Lung (tissue), 12 donors: ENCODE data around the gene MFAP4. TPM values are rescaled to one million over a fixed set of nuclear protein-coding genes. Genes with fewer than 3 reads are reported as not detected.

Experiments
- ATAC-seq: fragments of 200-7000 bp; cut with Tn5 transposase; one replicate; pipeline ENCODE4 v1.9.1; 2020; ENCODE audit warnings: moderate number of reproducible peaks; ENCODE audit not compliant: insufficient read depth, low FRiP score
- DNase-seq, 3 donors: peaks; one replicate each; pipeline ENCODE4 v3.0.0-alpha.2; 2013 to 2017
- H3K27ac ChIP-seq, 2 donors: one replicate each; pipeline ENCODE4 v1.5.1; 2013; ENCODE audit warnings: mild to moderate bottlenecking in 2 of 2, moderate library complexity in 2 of 2, control low read depth in 1 of 2, inconsistent platforms in 1 of 2, low read depth in 1 of 2, low read length in 1 of 2
- H3K27me3 ChIP-seq, 3 donors: one replicate each; pipeline ENCODE4 v1.5.1; 2013; ENCODE audit warnings: low read length in 2 of 3; ENCODE audit not compliant: control insufficient read depth in 3 of 3, insufficient read depth in 3 of 3
- H3K36me3 ChIP-seq, 4 donors: one replicate each; pipeline ENCODE4 v1.5.1; 2013; ENCODE audit warnings: low read length in 4 of 4, mild to moderate bottlenecking in 1 of 4, moderate library complexity in 1 of 4; ENCODE audit not compliant: control insufficient read depth in 4 of 4, insufficient read depth in 4 of 4
- H3K4me1 ChIP-seq, 5 donors: one replicate each; pipeline ENCODE4 v1.5.1; 2013; ENCODE audit warnings: low read length in 5 of 5, mild to moderate bottlenecking in 2 of 5, moderate library complexity in 1 of 5; ENCODE audit not compliant: control insufficient read depth in 5 of 5, insufficient read depth in 5 of 5
- H3K4me3 ChIP-seq: one replicate; pipeline ENCODE4 v1.5.1; 2013; ENCODE audit warnings: mild to moderate bottlenecking, control low read depth, moderate library complexity
- H3K9ac ChIP-seq, 2 donors: one replicate each; pipeline ENCODE4 v1.5.1; 2013; ENCODE audit warnings: low read length in 2 of 2, control low read depth in 1 of 2; ENCODE audit not compliant: insufficient read depth in 1 of 2
- H3K9me3 ChIP-seq, 4 donors: one replicate each; pipeline ENCODE4 v1.5.1; 2013; ENCODE audit warnings: low read length in 3 of 4, mild to moderate bottlenecking in 1 of 4, moderate library complexity in 1 of 4; ENCODE audit not compliant: control insufficient read depth in 4 of 4, insufficient read depth in 3 of 4
- CTCF ChIP-seq: IDR thresholded peaks from 2 replicates; pipeline ENCODE4 v1.5.1; 2012; ENCODE audit warnings: mild to moderate bottlenecking; ENCODE audit errors: control extremely low read depth, extremely low read depth
- WGBS, 2 donors: extraction: QIAGEN DNeasy Blood & Tissue Kit; methylation state at CpG; one replicate each; pipeline ENCODE4 v1.1.7; 2013; 5-methylcytosine and 5-hydroxymethylcytosine counted together
- polyA plus RNA-seq, 2 donors: library from polyadenylated mRNA; stranded (reverse); fragments of 200-250 nt; gene quantifications; one replicate each; pipeline ENCODE4 v1.2.1, GENCODE V29; 2013
- total RNA-seq, 2 donors: library from RNA; depleted of rRNA in 1 of 2; stranded (reverse); fragments of >200 nt in 1 of 2; gene quantifications; one replicate each; pipeline ENCODE4 v1.2.1, GENCODE V29; 2014 to 2021
- donor health status: control.
- donor health status: control.
- donor health status: Bipolar disorder and iron deficiency.
- donor health status: healthy.
- donor health status: DM: yes; HTN: yes; CAD: no.

Gene MFAP4
- total and polyA plus RNA-seq, 4 donors = 45.7 to 156 (median 92.2) TPM

- Histone ChIP-seq H3K4me3 (peak overlapping the region; percentile 24), H3K9me3 (no peaks in the 10 kb centered on the region), H3K27ac (peak overlapping the region; percentile 70 to 74), H3K4me1 (peaks cover 0 to 30% (median 10%) of the 10 kb centered on the region in 5 donors), H3K27me3 (no peaks in the 10 kb centered on the region), H3K36me3 (peaks cover 0 to 3% (median 0%) of the 10 kb centered on the region in 4 donors), H3K9ac (peak overlapping the region; percentile 14 to 59)
- 21 to 25% methylated on average over 16 of the region's 16 CpGs for WGBS, 2 donors
- no peak for TF ChIP-seq CTCF
- DNase-seq (no peak), ATAC-seq (no peak)
Measured at GRCh38 chr17:19361944-19362276, 25.1 kb downstream of the MFAP4 start.

- WGBS, 2 donors = 85 to 91% methylated on average over 6 of the region's 6 CpGs
- H3K9ac ChIP-seq = peak overlapping the region in 1 of 2 donors; percentile 14
- no peaks in the 10 kb centered on the region for H3K9me3 ChIP-seq
- H3K4me3 ChIP-seq = no peak overlapping the region
- peaks cover 0 to 3% (median 0%) of the 10 kb centered on the region in 4 donors for H3K36me3 ChIP-seq
- no peaks in the 10 kb centered on the region for H3K27me3 ChIP-seq
- DNase-seq (no peak), ATAC-seq (no peak)
- no peak for TF ChIP-seq CTCF
- H3K27ac ChIP-seq = no peak overlapping the region
- H3K4me1 ChIP-seq = peaks cover 0 to 30% (median 10%) of the 10 kb centered on the region in 5 donors
Measured at GRCh38 chr17:19361326-19361725, 25.7 kb downstream of the MFAP4 start.

- no peak overlapping the region for H3K9ac ChIP-seq
- H3K27ac ChIP-seq = peak overlapping the region in 1 of 2 donors; percentile 12
- H3K9me3 ChIP-seq = no peaks in the 10 kb centered on the region
- H3K4me3 ChIP-seq = no peak overlapping the region
- no peaks in the 10 kb centered on the region for H3K27me3 ChIP-seq
- peaks cover 0 to 30% (median 10%) of the 10 kb centered on the region in 5 donors for H3K4me1 ChIP-seq
- ATAC-seq = no peak
- no peak for DNase-seq
- H3K36me3 ChIP-seq = peaks cover 0 to 3% (median 0%) of the 10 kb centered on the region in 4 donors
- no peak for TF ChIP-seq CTCF
- WGBS, 2 donors = 93 to 96% methylated on average over 8 of the region's 8 CpGs
Measured at GRCh38 chr17:19360772-19361171, 26.2 kb downstream of the MFAP4 start.

GRCh38 chr17:19359856-19360255 lies 27.1 kb downstream of the MFAP4 start:
- DNase-seq (peak in 1 of 3 donors; percentile 10), ATAC-seq (no peak)
- Histone ChIP-seq H3K27ac (no peak overlapping the region), H3K4me3 (no peak overlapping the region), H3K9ac (no peak overlapping the region), H3K36me3 (peaks cover 0 to 3% (median 0%) of the 10 kb centered on the region in 4 donors), H3K9me3 (no peaks in the 10 kb centered on the region), H3K27me3 (no peaks in the 10 kb centered on the region), H3K4me1 (peaks cover 0 to 25% (median 10%) of the 10 kb centered on the region in 5 donors)
- TF ChIP-seq CTCF = no peak
- 94 to 95% methylated on average over 5 of the region's 5 CpGs for WGBS, 2 donors
